AG09319 (cell line): Measurements from ENCODE around the gene LPAR2.

Experiments
- DNase-seq: peaks from one replicate; pipeline ENCODE4 v3.0.0-alpha.2; 2010; ENCODE audit warnings: low read depth; ENCODE audit errors: extremely low read depth
- TF ChIP-seq, protein P1 (sequence below): IDR thresholded peaks from 2 replicates; pipeline ENCODE4 v1.5.1; 2011; ENCODE audit warnings: low read depth, mild to moderate bottlenecking, inconsistent platforms, low read length, moderate library complexity

The LPAR2 gene

DNA sequence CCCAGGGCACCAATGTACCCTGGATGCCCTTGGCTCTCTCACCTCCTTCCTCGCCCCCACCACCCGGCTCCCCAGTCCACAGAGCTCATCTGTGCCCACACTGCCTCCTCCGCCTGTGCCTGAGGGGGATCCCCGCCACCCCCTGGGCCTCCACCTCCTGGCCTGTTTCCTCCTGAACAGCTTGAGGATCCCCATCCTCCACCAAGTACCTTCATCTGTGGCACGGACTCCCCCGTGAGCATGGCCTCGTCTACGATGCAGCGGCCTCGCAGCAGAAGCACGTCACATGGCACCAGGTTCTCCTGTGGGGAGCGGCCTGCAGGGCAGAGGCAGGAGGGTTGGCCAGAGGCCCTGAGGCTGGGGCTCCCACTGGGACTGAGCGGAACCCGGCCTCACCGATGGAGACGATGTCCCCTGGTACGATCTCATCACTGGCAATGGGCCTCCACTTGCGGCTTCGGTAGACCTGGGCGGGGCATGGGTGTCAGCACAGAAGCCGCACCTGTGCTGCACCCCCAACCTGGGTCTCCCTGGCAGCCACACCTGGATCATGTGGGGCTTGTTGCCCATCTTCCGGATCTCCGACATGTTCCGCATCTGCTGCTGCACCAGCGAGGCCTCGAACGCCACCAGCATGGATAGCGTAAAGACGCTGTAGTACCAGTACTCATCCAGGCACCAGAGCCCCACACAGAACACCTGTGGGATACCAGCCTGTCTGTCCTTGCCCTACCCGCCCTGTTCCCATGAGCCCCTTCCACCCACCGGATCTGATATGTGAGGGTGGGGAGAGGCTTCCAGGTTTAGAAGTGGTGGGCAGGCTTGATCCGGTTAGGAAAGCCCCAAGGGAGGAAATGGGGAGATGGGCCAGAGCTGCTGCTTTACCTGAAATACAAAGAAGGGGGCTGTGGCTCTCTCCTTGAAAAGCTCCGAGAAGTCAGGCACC, 28.7 kb upstream of the LPAR2 start:
- DNase-seq, result no peak
- TF ChIP-seq, protein P1, sequence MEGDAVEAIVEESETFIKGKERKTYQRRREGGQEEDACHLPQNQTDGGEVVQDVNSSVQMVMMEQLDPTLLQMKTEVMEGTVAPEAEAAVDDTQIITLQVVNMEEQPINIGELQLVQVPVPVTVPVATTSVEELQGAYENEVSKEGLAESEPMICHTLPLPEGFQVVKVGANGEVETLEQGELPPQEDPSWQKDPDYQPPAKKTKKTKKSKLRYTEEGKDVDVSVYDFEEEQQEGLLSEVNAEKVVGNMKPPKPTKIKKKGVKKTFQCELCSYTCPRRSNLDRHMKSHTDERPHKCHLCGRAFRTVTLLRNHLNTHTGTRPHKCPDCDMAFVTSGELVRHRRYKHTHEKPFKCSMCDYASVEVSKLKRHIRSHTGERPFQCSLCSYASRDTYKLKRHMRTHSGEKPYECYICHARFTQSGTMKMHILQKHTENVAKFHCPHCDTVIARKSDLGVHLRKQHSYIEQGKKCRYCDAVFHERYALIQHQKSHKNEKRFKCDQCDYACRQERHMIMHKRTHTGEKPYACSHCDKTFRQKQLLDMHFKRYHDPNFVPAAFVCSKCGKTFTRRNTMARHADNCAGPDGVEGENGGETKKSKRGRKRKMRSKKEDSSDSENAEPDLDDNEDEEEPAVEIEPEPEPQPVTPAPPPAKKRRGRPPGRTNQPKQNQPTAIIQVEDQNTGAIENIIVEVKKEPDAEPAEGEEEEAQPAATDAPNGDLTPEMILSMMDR, result no peak

DNA sequence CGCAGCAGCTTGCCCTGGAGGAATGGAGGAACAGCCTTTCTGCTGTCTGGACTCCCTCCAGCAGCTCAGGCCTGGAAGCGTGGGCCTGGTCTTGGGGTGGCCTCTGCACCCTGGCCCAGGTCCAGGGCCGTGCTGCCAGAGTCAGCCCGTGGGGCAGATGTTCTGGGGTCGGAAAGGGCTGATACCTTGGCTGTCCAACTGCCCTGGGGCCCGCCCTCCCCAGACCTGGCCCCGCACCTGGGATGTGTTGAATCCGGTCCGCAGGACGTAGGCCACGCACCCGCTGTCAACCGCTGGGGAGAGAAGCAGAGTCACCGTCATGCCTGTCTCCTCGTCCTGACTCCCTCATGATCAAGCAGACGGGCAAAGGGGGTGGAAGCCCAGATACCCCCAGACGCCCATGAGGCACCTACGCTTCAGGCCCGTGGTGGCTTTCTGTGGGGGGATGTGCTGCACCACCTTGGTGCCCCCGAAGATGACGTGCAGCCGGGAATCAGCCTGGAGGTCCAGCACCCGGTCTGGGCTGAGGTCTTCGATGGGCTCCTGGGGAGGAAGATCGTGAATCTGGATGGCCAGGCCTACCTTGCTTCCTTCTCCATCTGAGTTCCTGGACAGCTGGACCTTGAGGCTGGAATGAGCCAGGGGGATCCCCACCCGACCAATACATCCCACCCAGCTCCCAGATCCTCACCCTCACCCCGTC, 27.8 kb upstream of the LPAR2 start:
- DNase-seq, result no peak
- TF ChIP-seq, protein P1, result no peak

DNA sequence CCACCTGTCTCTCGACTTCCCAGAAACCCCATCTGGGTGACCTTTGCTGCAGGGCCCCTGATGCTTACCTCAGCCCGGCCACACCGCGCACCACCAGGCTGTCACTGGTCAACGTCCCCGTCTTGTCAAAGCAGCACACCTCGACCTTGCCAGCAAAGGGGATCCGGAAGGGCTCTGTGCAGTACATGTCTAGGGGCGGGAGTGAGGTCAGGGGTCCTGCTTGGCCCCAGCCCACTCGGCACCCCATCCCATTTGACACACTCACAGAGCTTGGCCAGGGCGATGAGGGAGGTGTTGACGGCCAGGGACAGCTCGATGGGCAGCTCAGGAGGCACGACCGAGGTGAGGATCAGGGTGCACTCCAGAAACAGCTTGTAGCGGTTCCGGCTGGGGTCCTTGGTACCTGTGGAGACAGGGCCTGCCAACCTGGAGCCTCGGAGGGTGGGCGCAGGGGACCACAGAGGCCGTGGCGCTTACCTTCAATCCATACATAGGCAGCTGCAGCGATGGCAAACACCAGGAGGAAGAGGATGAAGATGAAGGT, 27.1 kb upstream of the LPAR2 start:
- no peak for DNase-seq
- TF ChIP-seq, protein P1, result no peak

DNA sequence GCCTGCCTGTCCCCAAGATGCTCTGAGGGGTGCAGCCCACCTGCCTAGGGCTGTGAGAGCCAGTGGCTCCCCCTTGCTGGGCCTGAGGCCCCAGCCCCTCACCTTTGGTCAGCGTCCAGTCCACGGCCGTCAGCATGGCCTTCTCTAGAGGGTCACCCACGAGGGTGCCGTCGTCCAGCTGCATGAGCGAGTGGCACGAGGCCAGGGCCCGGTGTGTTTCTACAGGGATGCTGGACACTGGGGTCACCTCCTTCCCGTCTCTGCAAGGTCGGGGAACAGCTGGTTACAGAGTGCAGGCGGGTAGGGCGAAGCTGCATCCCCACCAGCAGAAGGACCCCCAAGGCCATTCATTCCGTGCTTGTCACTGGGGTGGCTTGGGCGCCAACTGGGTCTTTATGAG, 26.4 kb upstream of the LPAR2 start:
- DNase-seq, result no peak
- TF ChIP-seq, protein P1, result no peak

DNA sequence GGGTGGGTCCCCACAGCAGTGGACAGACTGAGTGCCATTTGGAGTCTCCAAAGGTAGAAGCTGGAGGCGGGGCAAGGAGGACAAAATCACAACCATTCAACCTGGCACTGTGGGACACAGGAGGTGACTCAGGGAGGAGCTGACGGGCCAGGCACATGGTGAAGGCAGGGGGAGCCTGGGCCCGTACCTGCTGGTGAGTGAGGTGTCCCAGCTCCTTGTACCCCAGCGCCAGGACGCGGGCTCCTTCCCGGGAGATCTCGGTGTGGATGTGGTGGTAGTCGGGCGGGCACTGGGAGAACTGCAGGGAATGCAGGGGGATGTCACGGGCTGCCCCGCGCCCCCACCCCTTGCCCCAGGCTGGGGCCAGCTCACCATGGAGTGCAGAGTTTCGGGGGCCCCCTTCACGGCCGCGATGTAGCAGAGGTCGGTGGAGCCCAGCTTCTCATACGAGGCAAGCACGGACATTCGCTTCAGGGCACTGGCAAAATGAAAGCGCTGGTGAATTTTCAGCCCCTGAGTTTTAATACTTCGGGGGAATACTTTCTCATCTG, 25.7 kb upstream of the LPAR2 start:
- TF ChIP-seq, protein P1, result no peak
- DNase-seq, result no peak

DNA sequence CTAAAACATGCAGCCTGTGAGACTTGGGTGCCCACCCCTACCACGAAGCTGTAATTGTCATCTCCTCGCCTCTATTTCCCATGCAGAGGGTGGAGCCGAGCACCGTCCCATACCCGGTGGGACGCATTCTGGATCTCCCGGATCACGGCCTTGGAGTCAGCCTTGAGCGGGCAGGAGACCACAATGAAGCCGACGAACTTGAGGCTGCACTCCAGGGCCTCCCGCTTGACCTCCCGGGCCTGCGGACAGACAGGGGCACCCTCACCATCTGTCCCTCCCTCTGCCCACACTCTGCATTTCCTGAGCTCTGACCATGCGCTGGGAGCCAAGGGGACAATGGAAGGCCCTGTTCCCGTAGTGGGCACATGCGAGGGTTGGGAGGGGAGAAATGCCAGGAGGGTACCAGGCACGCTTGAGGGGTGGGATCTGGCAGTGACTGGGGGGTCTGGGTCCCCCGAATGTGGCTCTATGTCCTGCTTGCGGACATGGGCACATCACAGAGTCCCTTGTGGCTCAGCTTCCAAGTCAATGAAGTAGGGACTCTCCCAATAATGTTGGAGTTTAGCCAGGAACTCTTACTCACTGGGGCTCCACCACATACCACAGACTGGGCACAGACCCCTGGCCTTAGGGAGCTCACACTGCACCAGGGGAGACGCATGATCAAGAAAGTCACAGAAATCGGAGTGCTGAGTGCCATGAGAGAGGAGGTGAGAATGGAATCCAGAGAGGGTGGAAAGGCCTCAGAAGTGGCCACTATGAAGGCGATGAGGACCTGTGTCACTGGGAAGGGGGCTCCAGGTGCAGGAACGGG, 24.7 kb upstream of the LPAR2 start:
- no peak for DNase-seq
- TF ChIP-seq, protein P1, result no peak
